GM12891 (cell line): ENCODE results near the gene AUH.

Experiments
- DNase-seq: peaks from one replicate; pipeline ENCODE4 v3.0.0; 2011; ENCODE audit warnings: low spot score; ENCODE audit not compliant: insufficient read length
- FAIRE-seq: peaks from 2 replicates; lab custom pipeline; 2011; peaks lifted over from hg19 to GRCh38; lab: Jason Lieb, UNC
- PAX5 ChIP-seq: IDR thresholded peaks from 2 replicates; pipeline ENCODE4 v1.6.1; 2011; ENCODE audit warnings: low read length, moderate library complexity, mild to moderate bottlenecking; ENCODE audit not compliant: insufficient read depth, severe bottlenecking
- POLR2A ChIP-seq: IDR thresholded peaks from 2 replicates; pipeline ENCODE4 v1.6.1; 2011; ENCODE audit warnings: low read depth, low read length, control low read depth
- POLR2AphosphoS5 ChIP-seq: IDR thresholded peaks from 2 replicates; pipeline ENCODE4 v1.6.1; 2011; ENCODE audit warnings: low read depth, low read length, control low read depth
- POU2F2 ChIP-seq: IDR thresholded peaks from 2 replicates; pipeline ENCODE4 v1.6.1; 2011; ENCODE audit warnings: low read depth, mild to moderate bottlenecking, control low read depth, low read length, moderate library complexity
- SPI1 ChIP-seq: IDR thresholded peaks from 2 replicates; pipeline ENCODE4 v1.6.1; 2011; ENCODE audit warnings: low read depth, low read length, control low read depth
- TAF1 ChIP-seq: IDR thresholded peaks from 2 replicates; pipeline ENCODE4 v1.6.1; 2011; ENCODE audit warnings: low read depth, low read length, control low read depth

Gene AUH

GRCh38 chr9:91328186-91328585, 33.5 kb downstream of the AUH start:
- FAIRE-seq (no peak), DNase-seq (no peak)
- no peak for TF ChIP-seq PAX5
- TF ChIP-seq SPI1, result no peak
- no peak for TF ChIP-seq POU2F2
- TF ChIP-seq POLR2AphosphoS5, result no peak
- no peak for TF ChIP-seq POLR2A
- TF ChIP-seq TAF1, result no peak

- FAIRE-seq (no peak), DNase-seq (no peak)
- no peak for TF ChIP-seq POU2F2
- TF ChIP-seq TAF1, result no peak
- TF ChIP-seq POLR2A, result no peak
- no peak for TF ChIP-seq PAX5
- TF ChIP-seq SPI1, result no peak
- no peak for TF ChIP-seq POLR2AphosphoS5
These were observed 40.0 kb downstream of the AUH start for GRCh38 chr9:91321691-91322090.

- FAIRE-seq (no peak), DNase-seq (no peak)
These were observed 41.4 kb downstream of the AUH start for GRCh38 chr9:91320299-91320698.

GRCh38 chr9:91316093-91316492, 45.6 kb downstream of the AUH start:
- FAIRE-seq, result no peak
- TF ChIP-seq PAX5, result no peak
- no peak for TF ChIP-seq POU2F2
- TF ChIP-seq POLR2AphosphoS5, result no peak
- TF ChIP-seq SPI1, result no peak
- no peak for TF ChIP-seq POLR2A
- TF ChIP-seq TAF1, result no peak
- DNase-seq, result no peak

More at GRCh38 chr9:91320299-91320698, 41.4 kb downstream of the AUH start:
- TF ChIP-seq TAF1 (no peak), POLR2AphosphoS5 (no peak), POU2F2 (no peak), POLR2A (no peak), PAX5 (no peak), SPI1 (no peak)

- TF ChIP-seq TAF1, result no peak
- no peak for TF ChIP-seq SPI1
- TF ChIP-seq POU2F2, result no peak
- no peak for TF ChIP-seq POLR2A
- TF ChIP-seq POLR2AphosphoS5, result no peak
- no peak for TF ChIP-seq PAX5
- FAIRE-seq, result no peak
- DNase-seq, result no peak
These were observed 46.5 kb downstream of the AUH start for GRCh38 chr9:91315191-91315590.

GRCh38 chr9:91312717-91313325, 48.9 kb downstream of the AUH start:
- TF ChIP-seq POU2F2 (no peak), POLR2A (no peak), POLR2AphosphoS5 (no peak), SPI1 (no peak), TAF1 (no peak), PAX5 (no peak)
- DNase-seq (no peak), FAIRE-seq (no peak)

- TF ChIP-seq POLR2A (no peak), SPI1 (no peak), TAF1 (no peak), POU2F2 (no peak), PAX5 (no peak), POLR2AphosphoS5 (no peak)
- DNase-seq (no peak), FAIRE-seq (no peak)
These were observed 51.7 kb downstream of the AUH start for GRCh38 chr9:91310037-91310436.

- TF ChIP-seq SPI1, result no peak
- DNase-seq (no peak), FAIRE-seq (no peak)
These were observed 53.5 kb downstream of the AUH start for GRCh38 chr9:91308191-91308590.

GRCh38 chr9:91307279-91307678, 54.4 kb downstream of the AUH start:
- no peak for FAIRE-seq
- TF ChIP-seq POLR2AphosphoS5 (no peak), POU2F2 (no peak), TAF1 (no peak), PAX5 (no peak), SPI1 (no peak), POLR2A (no peak)
- no peak for DNase-seq

- no peak for DNase-seq
- no peak for FAIRE-seq
- no peak for TF ChIP-seq POLR2A
- no peak for TF ChIP-seq POU2F2
- no peak for TF ChIP-seq POLR2AphosphoS5
- no peak for TF ChIP-seq PAX5
- no peak for TF ChIP-seq TAF1
- no peak for TF ChIP-seq SPI1
These were observed 55.5 kb downstream of the AUH start for GRCh38 chr9:91306296-91306630.
